Activated T-helper 2 cell treated with anti-CD3 and anti-CD28 coated beads, Interferon-gamma antibody, Interleukin-2, Interleukin-4, amounts not matched to agents 10 μg/mL and 5 μg/mL and 100 μg/mL, durations not matched to agents 14 hours and 24 hours and 36 hours (primary cell): ENCODE data around the gene CFB. TPM values are rescaled to one million over a fixed set of nuclear protein-coding genes. Genes with fewer than 3 reads are reported as not detected.

Experiments
- DNase-seq: peaks from one replicate; pipeline ENCODE4 v3.0.0; 2021; ENCODE audit warnings: low spot score
- H3K27ac Mint-ChIP-seq: one replicate; pipeline ENCODE4 v1.8.0; 2021; ENCODE audit warnings: mixed read lengths
- H3K27me3 Mint-ChIP-seq: one replicate; pipeline ENCODE4 v1.8.0; 2021; ENCODE audit warnings: low read depth, mixed read lengths
- H3K36me3 Mint-ChIP-seq: one replicate; pipeline ENCODE4 v1.8.0; 2021; ENCODE audit warnings: low read depth, mixed read lengths
- H3K4me1 Mint-ChIP-seq: one replicate; pipeline ENCODE4 v1.8.0; 2021; ENCODE audit warnings: low read depth, mixed read lengths
- H3K4me3 Mint-ChIP-seq: one replicate; pipeline ENCODE4 v1.8.0; 2021; ENCODE audit warnings: low read depth, mild to moderate bottlenecking, moderate library complexity, mixed read lengths
- H3K9me3 Mint-ChIP-seq: one replicate; pipeline ENCODE4 v1.8.0; 2021; ENCODE audit warnings: mixed read lengths
- intact Hi-C: fragments of 100-400 bp; cut with micrococcal nuclease; formaldehyde crosslinking; loops from one replicate; pipeline ENCODE4 v1.15.1; 2023
- total RNA-seq: library from RNA; stranded (reverse); gene quantifications from 2 replicates; pipeline ENCODE4 v1.2.3, GENCODE V29; 2022

The CFB gene
- total RNA-seq, 1 donor from 2014 or later: 0.16 TPM

DNA sequence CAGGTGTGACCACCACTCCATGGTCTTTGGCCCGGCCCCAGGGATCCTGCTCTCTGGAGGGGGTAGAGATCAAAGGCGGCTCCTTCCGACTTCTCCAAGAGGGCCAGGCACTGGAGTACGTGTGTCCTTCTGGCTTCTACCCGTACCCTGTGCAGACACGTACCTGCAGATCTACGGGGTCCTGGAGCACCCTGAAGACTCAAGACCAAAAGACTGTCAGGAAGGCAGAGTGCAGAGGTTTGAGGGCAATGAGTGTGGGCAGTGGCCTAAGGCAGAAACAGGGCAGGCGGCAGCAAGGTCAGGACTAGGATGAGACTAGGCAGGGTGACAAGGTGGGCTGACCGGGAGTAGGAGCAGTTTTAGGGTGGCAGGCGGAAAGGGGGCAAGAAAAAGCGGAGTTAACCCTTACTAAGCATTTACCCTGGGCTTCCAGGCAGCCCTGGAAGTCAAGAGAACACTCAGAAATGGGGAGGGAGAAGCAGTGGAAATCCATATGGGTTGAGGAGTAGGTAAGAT is 533 bp downstream of the CFB start:
- Mint-ChIP-seq H3K27ac (no peak overlapping the region), H3K27me3 (peaks cover 7% of the 10 kb centered on the region), H3K4me3 (no peak overlapping the region), H3K36me3 (no peaks in the 10 kb centered on the region), H3K9me3 (no peaks in the 10 kb centered on the region), H3K4me1 (peaks cover 5% of the 10 kb centered on the region)
- no peak for DNase-seq
- intact Hi-C loops: no loop called here

- Mint-ChIP-seq H3K27me3 (peaks cover 7% of the 10 kb centered on the region), H3K27ac (no peak overlapping the region), H3K9me3 (no peaks in the 10 kb centered on the region), H3K36me3 (peaks cover under 1% of the 10 kb centered on the region), H3K4me1 (peaks cover 5% of the 10 kb centered on the region), H3K4me3 (no peak overlapping the region)
- DNase-seq: no peak
- intact Hi-C loops: no loop called here
Observed at GRCh38 chr6:31947070-31947675, 1.3 kb downstream of the CFB start.

DNA sequence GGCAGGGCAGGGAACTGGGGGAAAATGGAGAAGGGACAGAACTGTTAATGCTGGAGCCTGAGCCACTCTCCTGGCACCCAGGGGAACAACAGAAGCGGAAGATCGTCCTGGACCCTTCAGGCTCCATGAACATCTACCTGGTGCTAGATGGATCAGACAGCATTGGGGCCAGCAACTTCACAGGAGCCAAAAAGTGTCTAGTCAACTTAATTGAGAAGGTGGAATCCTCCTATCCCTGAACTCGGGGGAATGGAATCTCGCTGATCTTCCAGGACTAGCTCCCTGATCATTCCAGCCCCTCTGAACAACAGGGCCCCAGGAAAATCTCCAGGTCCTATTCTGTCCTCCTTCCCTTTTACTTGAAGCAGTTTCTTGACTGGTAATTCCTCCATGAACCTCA is 2.0 kb downstream of the CFB start:
- Mint-ChIP-seq H3K4me3 (no peak overlapping the region), H3K27me3 (peaks cover 3% of the 10 kb centered on the region), H3K36me3 (peaks cover 7% of the 10 kb centered on the region), H3K4me1 (peaks cover 5% of the 10 kb centered on the region), H3K9me3 (no peaks in the 10 kb centered on the region), H3K27ac (no peak overlapping the region)
- no peak for DNase-seq
- intact Hi-C loops: no loop called here

DNA sequence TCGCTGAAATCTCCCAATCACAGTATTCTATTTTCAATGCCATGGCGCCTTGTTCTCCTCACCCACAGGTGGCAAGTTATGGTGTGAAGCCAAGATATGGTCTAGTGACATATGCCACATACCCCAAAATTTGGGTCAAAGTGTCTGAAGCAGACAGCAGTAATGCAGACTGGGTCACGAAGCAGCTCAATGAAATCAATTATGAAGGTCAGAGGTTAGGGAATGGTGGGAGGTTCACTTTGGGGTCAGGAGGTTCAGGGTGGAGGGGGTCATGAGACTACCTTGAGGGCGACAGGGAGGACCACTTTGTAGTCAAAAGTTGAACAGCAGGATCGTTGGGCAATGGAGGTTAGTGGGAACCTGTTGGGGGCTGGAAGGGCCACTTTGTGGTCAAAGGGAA is 2.4 kb downstream of the CFB start:
- Mint-ChIP-seq H3K27ac (no peak overlapping the region), H3K4me3 (no peak overlapping the region), H3K9me3 (no peaks in the 10 kb centered on the region), H3K36me3 (peaks cover 12% of the 10 kb centered on the region), H3K27me3 (peaks cover 3% of the 10 kb centered on the region), H3K4me1 (peaks cover 5% of the 10 kb centered on the region)
- no peak for DNase-seq
- intact Hi-C loops: no loop called here

- H3K27ac Mint-ChIP-seq: no peak overlapping the region
- intact Hi-C loops: no loop called here
Observed at GRCh38 chr6:31948753-31949413, 3.0 kb downstream of the CFB start.

DNA sequence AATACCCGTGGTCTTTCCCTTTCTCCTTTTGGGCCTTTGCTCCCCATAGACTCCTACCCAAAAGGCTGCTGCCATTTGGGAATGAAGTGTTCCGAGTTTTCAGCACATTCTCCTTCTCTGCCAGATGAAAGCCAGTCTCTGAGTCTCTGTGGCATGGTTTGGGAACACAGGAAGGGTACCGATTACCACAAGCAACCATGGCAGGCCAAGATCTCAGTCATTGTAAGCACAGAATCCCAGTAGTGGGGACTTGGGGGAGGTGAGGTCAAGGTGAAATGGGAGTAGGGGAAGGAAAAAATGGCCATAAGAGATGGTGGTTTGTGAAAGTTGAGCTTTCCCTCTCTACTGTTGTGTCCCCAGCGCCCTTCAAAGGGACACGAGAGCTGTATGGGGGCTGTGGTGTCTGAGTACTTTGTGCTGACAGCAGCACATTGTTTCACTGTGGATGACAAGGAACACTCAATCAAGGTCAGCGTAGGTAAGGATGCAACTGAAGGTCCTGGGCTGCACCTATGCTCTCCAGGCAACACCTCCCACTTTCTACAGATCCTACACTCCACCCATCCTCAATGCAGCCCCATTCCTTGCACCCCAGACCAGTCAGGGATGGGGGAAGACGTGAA is 4.1 kb downstream of the CFB start:
- Mint-ChIP-seq H3K4me1 (peaks cover 5% of the 10 kb centered on the region), H3K27ac (no peak overlapping the region), H3K36me3 (peaks cover 27% of the 10 kb centered on the region), H3K27me3 (no peaks in the 10 kb centered on the region), H3K9me3 (no peaks in the 10 kb centered on the region), H3K4me3 (no peak overlapping the region)
- intact Hi-C loops: loop anchor here (10.0 kb wide), 1 partner anchor 265 kb away; the partner anchor contains the start of gene LY6G5C
- DNase-seq: no peak

More at GRCh38 chr6:31948753-31949413, 3.0 kb downstream of the CFB start:
- no peak overlapping the region for H3K4me3 Mint-ChIP-seq
- H3K9me3 Mint-ChIP-seq: no peaks in the 10 kb centered on the region
- H3K36me3 Mint-ChIP-seq: peaks cover 17% of the 10 kb centered on the region
- peaks cover 5% of the 10 kb centered on the region for H3K4me1 Mint-ChIP-seq
- H3K27me3 Mint-ChIP-seq: peaks cover 3% of the 10 kb centered on the region
- no peak for DNase-seq

DNA sequence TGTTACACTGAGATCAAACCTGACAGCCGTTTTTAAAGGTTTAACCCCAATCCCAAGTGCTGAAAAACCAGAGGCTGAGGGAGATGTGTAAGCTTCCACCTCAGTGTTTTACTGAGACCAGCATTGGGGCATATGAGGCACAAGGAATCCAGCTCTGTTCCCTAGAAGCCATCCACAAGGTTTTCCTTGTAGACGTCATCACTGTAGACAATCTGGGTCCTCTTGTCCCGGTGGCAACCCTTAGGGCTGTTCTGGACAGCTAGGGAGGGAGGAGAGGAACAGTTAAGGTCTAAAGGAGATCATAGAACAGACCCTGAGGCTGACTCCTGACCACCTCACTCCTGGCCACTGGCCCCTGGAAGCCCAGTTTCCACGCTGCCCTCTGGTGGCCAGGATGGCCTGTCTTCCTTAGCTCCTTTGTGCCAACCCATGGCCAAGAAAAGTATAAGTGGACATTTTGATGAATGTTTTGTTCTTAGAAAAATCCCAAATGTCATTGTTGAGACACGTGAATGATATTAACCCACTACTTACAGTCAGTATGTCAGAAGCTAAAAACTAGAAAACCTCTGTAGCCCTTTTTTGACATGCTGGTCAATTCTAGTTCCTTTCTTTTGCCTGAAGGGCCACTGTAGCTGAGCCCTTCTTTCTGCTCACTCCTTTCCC is 6.4 kb downstream of the CFB start:
- Mint-ChIP-seq H3K27me3 (no peaks in the 10 kb centered on the region), H3K36me3 (peaks cover 47% of the 10 kb centered on the region), H3K27ac (no peak overlapping the region), H3K4me3 (no peak overlapping the region), H3K4me1 (peaks cover 5% of the 10 kb centered on the region), H3K9me3 (no peaks in the 10 kb centered on the region)
- DNase-seq: no peak
- intact Hi-C loops: loop anchor here (10.0 kb wide), 1 partner anchor 267 kb away; the partner anchor contains the start of gene LY6G5C

GRCh38 chr6:31952890-31953289 is 7.0 kb downstream of the CFB start:
- Mint-ChIP-seq H3K27me3 (no peaks in the 10 kb centered on the region), H3K4me3 (no peak overlapping the region), H3K36me3 (peaks cover 53% of the 10 kb centered on the region), H3K27ac (no peak overlapping the region), H3K9me3 (no peaks in the 10 kb centered on the region), H3K4me1 (peaks cover 11% of the 10 kb centered on the region)
- no peak for DNase-seq
- intact Hi-C loops: loop anchor here (10.0 kb wide), 1 partner anchor 268 kb away; the partner anchor contains the start of gene LY6G5C

GRCh38 chr6:31954511-31954910 is 8.6 kb downstream of the CFB start:
- Mint-ChIP-seq H3K27ac (no peak overlapping the region), H3K36me3 (peaks cover 55% of the 10 kb centered on the region), H3K4me1 (peaks cover 18% of the 10 kb centered on the region), H3K9me3 (no peaks in the 10 kb centered on the region), H3K27me3 (no peaks in the 10 kb centered on the region), H3K4me3 (no peak overlapping the region)
- intact Hi-C loops: loop anchor here (10.0 kb wide), 1 partner anchor 270 kb away; the partner anchor contains the start of gene LY6G5C
- DNase-seq: no peak

DNA sequence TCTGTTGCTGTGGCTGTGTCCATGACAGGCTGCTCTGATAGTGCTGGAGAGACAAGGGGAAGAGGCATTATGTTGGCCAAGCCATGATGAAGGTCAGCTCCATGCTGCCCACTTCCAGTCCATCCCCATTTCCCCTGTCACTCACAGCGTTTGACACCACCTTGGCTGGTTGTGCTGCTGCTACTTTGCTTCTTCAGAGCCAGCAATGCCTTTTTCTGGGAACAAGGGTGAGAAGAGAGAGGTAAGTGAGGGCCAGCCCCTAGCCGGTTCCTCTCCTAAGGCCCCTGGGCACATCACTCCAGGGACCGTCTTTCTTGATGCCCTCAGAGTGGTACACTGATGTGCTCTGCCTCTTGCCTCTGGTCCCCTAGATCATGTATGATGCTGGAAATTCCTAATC is 10.9 kb downstream of the CFB start:
- no peak for DNase-seq
- intact Hi-C loops: loop anchor here (5.0 to 10.0 kb wide), 2 partner anchors 221 to 272 kb away; partner anchors contain the start of genes AGPAT1, LY6G5C and RNF5
- no peaks in the 10 kb centered on the region for H3K9me3 Mint-ChIP-seq
- H3K27ac Mint-ChIP-seq: no peak overlapping the region
- H3K4me1 Mint-ChIP-seq: peaks cover 25% of the 10 kb centered on the region
- H3K36me3 Mint-ChIP-seq: peaks cover 71% of the 10 kb centered on the region
- H3K4me3 Mint-ChIP-seq: no peak overlapping the region
- no peaks in the 10 kb centered on the region for H3K27me3 Mint-ChIP-seq

DNA sequence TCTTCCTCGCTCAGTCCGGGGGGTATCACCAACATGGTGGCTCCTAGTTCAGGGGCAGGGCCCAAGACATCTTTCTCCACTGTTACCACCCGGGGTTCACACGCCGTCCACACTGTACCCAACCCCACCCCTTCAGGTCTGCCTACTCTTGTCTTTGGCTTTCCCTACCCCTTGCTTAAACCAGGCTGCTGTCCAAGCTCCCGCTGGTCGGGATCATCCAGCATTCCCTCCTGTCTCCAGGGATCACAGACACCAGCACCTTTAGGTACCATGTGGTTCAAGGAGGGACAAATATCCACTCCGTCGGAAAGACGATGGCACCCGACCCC is 12.5 kb downstream of the CFB start:
- H3K4me1 Mint-ChIP-seq: peaks cover 25% of the 10 kb centered on the region
- H3K4me3 Mint-ChIP-seq: peak overlapping the region; percentile 93

More for the DNA sequence above, 12.5 kb downstream of the CFB start:
- Mint-ChIP-seq H3K36me3 (peaks cover 74% of the 10 kb centered on the region), H3K27ac (peak overlapping the region; percentile 87), H3K9me3 (no peaks in the 10 kb centered on the region), H3K27me3 (no peaks in the 10 kb centered on the region)
- no peak for DNase-seq
- intact Hi-C loops: loop anchor here (2.0 to 10.0 kb wide), 3 partner anchors 62 to 274 kb away; partner anchors contain the start of genes AGPAT1, EHMT2, LY6G5C and RNF5
